GM23338 (cell line): ENCODE measurements around the gene THSD7A. TPM values are rescaled to one million over a fixed set of nuclear protein-coding genes. Genes with fewer than 3 reads are reported as not detected.

Experiments
- ATAC-seq: fragments of 200-7000 bp; cut with Tn5 transposase; 3 replicates; pipeline ENCODE4 v1.9.1; 2020
- DNase-seq: peaks from one replicate; pipeline ENCODE4 v3.0.0-alpha.2; 2015; ENCODE audit warnings: low spot score
- H2AFZ ChIP-seq: fragments of 200-600 bp; sonication (generic); 2 replicates; pipeline ENCODE4 v1.8.0; 2016; ENCODE audit warnings: antibody characterized with exemption, mild to moderate bottlenecking, moderate library complexity
- H3F3A ChIP-seq: fragments of 200-600 bp; sonication (generic); replicated peaks from 2 replicates; pipeline ENCODE4 v1.8.0; 2017; ENCODE audit warnings: antibody characterized with exemption, mixed run types, low read depth
- H3K27ac ChIP-seq: fragments of 200-600 bp; sonication (generic); 2 replicates; pipeline ENCODE4 v1.6.1; 2016; ENCODE audit warnings: low read depth
- H3K27me3 ChIP-seq: fragments of 200-600 bp; sonication (generic); 2 replicates; pipeline ENCODE4 v1.8.0; 2016; ENCODE audit warnings: mild to moderate bottlenecking, mixed run types, moderate library complexity; ENCODE audit not compliant: insufficient read depth
- H3K36me3 ChIP-seq: fragments of 200-600 bp; sonication (generic); 2 replicates; pipeline ENCODE4 v1.8.0; 2016; ENCODE audit warnings: mild to moderate bottlenecking; ENCODE audit not compliant: insufficient read depth
- H3K4me1 ChIP-seq: fragments of 200-600 bp; sonication (generic); 2 replicates; pipeline ENCODE4 v1.8.0; 2016; ENCODE audit warnings: mild to moderate bottlenecking, moderate library complexity; ENCODE audit not compliant: insufficient read depth
- H3K4me2 ChIP-seq: fragments of 200-600 bp; sonication (generic); 2 replicates; pipeline ENCODE4 v1.7.1; 2017; ENCODE audit warnings: mixed run types
- H3K4me3 ChIP-seq: fragments of 200-600 bp; sonication (generic); 2 replicates; pipeline ENCODE4 v1.6.1; 2016; ENCODE audit warnings: mixed run types
- H3K79me2 ChIP-seq: fragments of 200-600 bp; sonication (generic); replicated peaks from 2 replicates; pipeline ENCODE4 v1.8.0; 2017; ENCODE audit warnings: mild to moderate bottlenecking; ENCODE audit not compliant: insufficient read depth
- H3K9me2 ChIP-seq: fragments of 200-600 bp; sonication (generic); 2 replicates; pipeline ENCODE4 v1.8.0; 2017; ENCODE audit not compliant: insufficient read depth
- H4K20me1 ChIP-seq: fragments of 200-600 bp; sonication (generic); replicated peaks from 2 replicates; pipeline ENCODE4 v1.8.0; 2017; ENCODE audit warnings: mild to moderate bottlenecking; ENCODE audit not compliant: insufficient read depth
- H3K27ac Mint-ChIP-seq: 2 replicates; pipeline ENCODE4 v1.8.0; 2020; ENCODE audit warnings: inconsistent platforms, mild to moderate bottlenecking, moderate library complexity, mixed read lengths
- H3K27me3 Mint-ChIP-seq: 3 replicates; pipeline ENCODE4 v1.8.0; 2022; ENCODE audit warnings: low read depth, mild to moderate bottlenecking, moderate library complexity, mixed read lengths, inconsistent platforms; ENCODE audit not compliant: insufficient read depth, poor library complexity
- H3K36me3 Mint-ChIP-seq: 3 replicates; pipeline ENCODE4 v1.8.0; 2021; ENCODE audit warnings: low read depth, mild to moderate bottlenecking, inconsistent platforms, moderate library complexity, mixed read lengths
- H3K4me1 Mint-ChIP-seq: 3 replicates; pipeline ENCODE4 v1.8.0; 2020; ENCODE audit warnings: mild to moderate bottlenecking, inconsistent platforms, mixed read lengths
- H3K4me3 Mint-ChIP-seq: 3 replicates; pipeline ENCODE4 v1.8.0; 2021; ENCODE audit warnings: moderate library complexity, mild to moderate bottlenecking, inconsistent platforms, mixed read lengths
- H3K9me3 Mint-ChIP-seq: 3 replicates; pipeline ENCODE4 v1.8.0; 2020; ENCODE audit warnings: moderate library complexity, mild to moderate bottlenecking, inconsistent platforms, mixed read lengths
- CREB1 ChIP-seq: fragments of 250-450 bp; sonication (Bioruptor Pico); IDR thresholded peaks from 2 replicates; pipeline ENCODE4 v1.5.0; 2020; ENCODE audit warnings: low read depth, mild to moderate bottlenecking, moderate library complexity
- CTCF ChIP-seq, 2 experiments: fragments of 200-600 bp in 1 of 2; sonication (generic) in 1 of 2; conservative IDR thresholded peaks; 2 replicates each; pipeline versions ENCODE4 v1.5.1 to v1.6.1; 2016 to 2017; ENCODE audit warnings: antibody characterized with exemption in 2 of 2, low read depth in 2 of 2, mild to moderate bottlenecking in 2 of 2, moderate library complexity in 1 of 2
- EZH2 ChIP-seq: fragments of 200-600 bp; sonication (generic); IDR thresholded peaks from one replicate; pipeline ENCODE4 v1.8.0; 2017; ENCODE audit warnings: antibody characterized with exemption, mild to moderate bottlenecking, low read depth; ENCODE audit not compliant: unreplicated experiment
- EZH2phosphoT487 ChIP-seq: fragments of 200-600 bp; sonication (generic); IDR thresholded peaks from one replicate; pipeline ENCODE4 v1.8.1; 2018; ENCODE audit warnings: antibody characterized with exemption; ENCODE audit not compliant: unreplicated experiment
- JUNB ChIP-seq: IDR thresholded peaks from one replicate; pipeline ENCODE4 v1.6.1; 2016; ENCODE audit warnings: antibody characterized with exemption; ENCODE audit not compliant: unreplicated experiment
- NANOG ChIP-seq: IDR thresholded peaks from 2 replicates; pipeline ENCODE4 v1.6.1; 2016; ENCODE audit warnings: antibody characterized with exemption, borderline replicate concordance
- POLR2AphosphoS5 ChIP-seq: IDR thresholded peaks from 2 replicates; pipeline ENCODE4 v1.6.1; 2016; ENCODE audit warnings: antibody characterized with exemption, low read depth
- STAT1 ChIP-seq: IDR thresholded peaks from one replicate; pipeline ENCODE4 v1.6.1; 2016; ENCODE audit warnings: antibody characterized with exemption; ENCODE audit not compliant: unreplicated experiment
- ZNF114 ChIP-seq: fragments of 250-450 bp; sonication (Bioruptor Pico); IDR thresholded peaks from 2 replicates; pipeline ENCODE4 v1.5.0; 2020; ENCODE audit warnings: mild to moderate bottlenecking, moderate library complexity
- ZNF331 ChIP-seq: fragments of 250-450 bp; sonication (Bioruptor Pico); IDR thresholded peaks from 2 replicates; pipeline ENCODE4 v1.5.0; 2020; ENCODE audit warnings: low read depth, mild to moderate bottlenecking, moderate library complexity
- polyA plus RNA-seq: library from polyadenylated mRNA; unstranded; fragments of >200 nt; fragmentation: Nextera tagmentation; extraction: Ambion mirVana; gene quantifications from 2 replicates; pipeline ENCODE4 v1.2.1, GENCODE V29; 2016
- total RNA-seq: library from RNA; depleted of rRNA; stranded (reverse); fragments of >200 nt; shearing (Covaris generic); gene quantifications from 2 replicates; pipeline ENCODE4 v1.2.3, GENCODE V29; 2014
- TF ChIP-seq, protein P1 (sequence below): IDR thresholded peaks from one replicate; pipeline ENCODE4 v1.6.1; 2018; ENCODE audit warnings: antibody characterized with exemption; ENCODE audit not compliant: unreplicated experiment
- TF ChIP-seq, protein P2 (sequence below): fragments of 250-450 bp; sonication (Bioruptor Pico); IDR thresholded peaks from 2 replicates; pipeline ENCODE4 v1.5.0; 2020; ENCODE audit warnings: mild to moderate bottlenecking, moderate library complexity
- TF ChIP-seq, protein P3 (sequence below): IDR thresholded peaks from 2 replicates; pipeline ENCODE4 v1.6.1; 2016; ENCODE audit warnings: antibody characterized with exemption

Gene THSD7A
- total and polyA plus RNA-seq, 2 experiments from 2014 or later: 1.3 to 2.1 TPM

GRCh38 chr7:11491811-11492210 is 340.2 kb downstream of the THSD7A start:
- no peak overlapping the region for H3K4me3 Mint-ChIP-seq
- Histone ChIP-seq H3K4me2 (no peak overlapping the region), H3K4me3 (no peak overlapping the region), H3K36me3 (no peaks in the 10 kb centered on the region), H3K79me2 (no peaks in the 10 kb centered on the region), H3K4me1 (peaks cover 24% of the 10 kb centered on the region), H3K9me2 (no peaks in the 10 kb centered on the region), H3K27me3 (peaks cover 13% of the 10 kb centered on the region; the same call in 1 of the 2 replicates), H4K20me1 (no peaks in the 10 kb centered on the region), H2AFZ (no peak overlapping the region), H3K27ac (no peak overlapping the region), H3F3A (no peaks in the 10 kb centered on the region)
- no peak for TF ChIP-seq CTCF (conservative IDR thresholded peaks at IDR 0.05; ENCODE audit: low read depth in 2 of 2)
- TF ChIP-seq STAT1: no peak
- TF ChIP-seq ZNF331 (CRISPR knock-in tag): no peak
- no peak for TF ChIP-seq EZH2
- no peak for TF ChIP-seq ZNF114 (CRISPR knock-in tag)
- TF ChIP-seq, protein P1, sequence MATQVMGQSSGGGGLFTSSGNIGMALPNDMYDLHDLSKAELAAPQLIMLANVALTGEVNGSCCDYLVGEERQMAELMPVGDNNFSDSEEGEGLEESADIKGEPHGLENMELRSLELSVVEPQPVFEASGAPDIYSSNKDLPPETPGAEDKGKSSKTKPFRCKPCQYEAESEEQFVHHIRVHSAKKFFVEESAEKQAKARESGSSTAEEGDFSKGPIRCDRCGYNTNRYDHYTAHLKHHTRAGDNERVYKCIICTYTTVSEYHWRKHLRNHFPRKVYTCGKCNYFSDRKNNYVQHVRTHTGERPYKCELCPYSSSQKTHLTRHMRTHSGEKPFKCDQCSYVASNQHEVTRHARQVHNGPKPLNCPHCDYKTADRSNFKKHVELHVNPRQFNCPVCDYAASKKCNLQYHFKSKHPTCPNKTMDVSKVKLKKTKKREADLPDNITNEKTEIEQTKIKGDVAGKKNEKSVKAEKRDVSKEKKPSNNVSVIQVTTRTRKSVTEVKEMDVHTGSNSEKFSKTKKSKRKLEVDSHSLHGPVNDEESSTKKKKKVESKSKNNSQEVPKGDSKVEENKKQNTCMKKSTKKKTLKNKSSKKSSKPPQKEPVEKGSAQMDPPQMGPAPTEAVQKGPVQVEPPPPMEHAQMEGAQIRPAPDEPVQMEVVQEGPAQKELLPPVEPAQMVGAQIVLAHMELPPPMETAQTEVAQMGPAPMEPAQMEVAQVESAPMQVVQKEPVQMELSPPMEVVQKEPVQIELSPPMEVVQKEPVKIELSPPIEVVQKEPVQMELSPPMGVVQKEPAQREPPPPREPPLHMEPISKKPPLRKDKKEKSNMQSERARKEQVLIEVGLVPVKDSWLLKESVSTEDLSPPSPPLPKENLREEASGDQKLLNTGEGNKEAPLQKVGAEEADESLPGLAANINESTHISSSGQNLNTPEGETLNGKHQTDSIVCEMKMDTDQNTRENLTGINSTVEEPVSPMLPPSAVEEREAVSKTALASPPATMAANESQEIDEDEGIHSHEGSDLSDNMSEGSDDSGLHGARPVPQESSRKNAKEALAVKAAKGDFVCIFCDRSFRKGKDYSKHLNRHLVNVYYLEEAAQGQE: no peak
- no peak for TF ChIP-seq NANOG
- no peak for TF ChIP-seq POLR2AphosphoS5
- no peak for TF ChIP-seq JUNB
- TF ChIP-seq, protein P2, sequence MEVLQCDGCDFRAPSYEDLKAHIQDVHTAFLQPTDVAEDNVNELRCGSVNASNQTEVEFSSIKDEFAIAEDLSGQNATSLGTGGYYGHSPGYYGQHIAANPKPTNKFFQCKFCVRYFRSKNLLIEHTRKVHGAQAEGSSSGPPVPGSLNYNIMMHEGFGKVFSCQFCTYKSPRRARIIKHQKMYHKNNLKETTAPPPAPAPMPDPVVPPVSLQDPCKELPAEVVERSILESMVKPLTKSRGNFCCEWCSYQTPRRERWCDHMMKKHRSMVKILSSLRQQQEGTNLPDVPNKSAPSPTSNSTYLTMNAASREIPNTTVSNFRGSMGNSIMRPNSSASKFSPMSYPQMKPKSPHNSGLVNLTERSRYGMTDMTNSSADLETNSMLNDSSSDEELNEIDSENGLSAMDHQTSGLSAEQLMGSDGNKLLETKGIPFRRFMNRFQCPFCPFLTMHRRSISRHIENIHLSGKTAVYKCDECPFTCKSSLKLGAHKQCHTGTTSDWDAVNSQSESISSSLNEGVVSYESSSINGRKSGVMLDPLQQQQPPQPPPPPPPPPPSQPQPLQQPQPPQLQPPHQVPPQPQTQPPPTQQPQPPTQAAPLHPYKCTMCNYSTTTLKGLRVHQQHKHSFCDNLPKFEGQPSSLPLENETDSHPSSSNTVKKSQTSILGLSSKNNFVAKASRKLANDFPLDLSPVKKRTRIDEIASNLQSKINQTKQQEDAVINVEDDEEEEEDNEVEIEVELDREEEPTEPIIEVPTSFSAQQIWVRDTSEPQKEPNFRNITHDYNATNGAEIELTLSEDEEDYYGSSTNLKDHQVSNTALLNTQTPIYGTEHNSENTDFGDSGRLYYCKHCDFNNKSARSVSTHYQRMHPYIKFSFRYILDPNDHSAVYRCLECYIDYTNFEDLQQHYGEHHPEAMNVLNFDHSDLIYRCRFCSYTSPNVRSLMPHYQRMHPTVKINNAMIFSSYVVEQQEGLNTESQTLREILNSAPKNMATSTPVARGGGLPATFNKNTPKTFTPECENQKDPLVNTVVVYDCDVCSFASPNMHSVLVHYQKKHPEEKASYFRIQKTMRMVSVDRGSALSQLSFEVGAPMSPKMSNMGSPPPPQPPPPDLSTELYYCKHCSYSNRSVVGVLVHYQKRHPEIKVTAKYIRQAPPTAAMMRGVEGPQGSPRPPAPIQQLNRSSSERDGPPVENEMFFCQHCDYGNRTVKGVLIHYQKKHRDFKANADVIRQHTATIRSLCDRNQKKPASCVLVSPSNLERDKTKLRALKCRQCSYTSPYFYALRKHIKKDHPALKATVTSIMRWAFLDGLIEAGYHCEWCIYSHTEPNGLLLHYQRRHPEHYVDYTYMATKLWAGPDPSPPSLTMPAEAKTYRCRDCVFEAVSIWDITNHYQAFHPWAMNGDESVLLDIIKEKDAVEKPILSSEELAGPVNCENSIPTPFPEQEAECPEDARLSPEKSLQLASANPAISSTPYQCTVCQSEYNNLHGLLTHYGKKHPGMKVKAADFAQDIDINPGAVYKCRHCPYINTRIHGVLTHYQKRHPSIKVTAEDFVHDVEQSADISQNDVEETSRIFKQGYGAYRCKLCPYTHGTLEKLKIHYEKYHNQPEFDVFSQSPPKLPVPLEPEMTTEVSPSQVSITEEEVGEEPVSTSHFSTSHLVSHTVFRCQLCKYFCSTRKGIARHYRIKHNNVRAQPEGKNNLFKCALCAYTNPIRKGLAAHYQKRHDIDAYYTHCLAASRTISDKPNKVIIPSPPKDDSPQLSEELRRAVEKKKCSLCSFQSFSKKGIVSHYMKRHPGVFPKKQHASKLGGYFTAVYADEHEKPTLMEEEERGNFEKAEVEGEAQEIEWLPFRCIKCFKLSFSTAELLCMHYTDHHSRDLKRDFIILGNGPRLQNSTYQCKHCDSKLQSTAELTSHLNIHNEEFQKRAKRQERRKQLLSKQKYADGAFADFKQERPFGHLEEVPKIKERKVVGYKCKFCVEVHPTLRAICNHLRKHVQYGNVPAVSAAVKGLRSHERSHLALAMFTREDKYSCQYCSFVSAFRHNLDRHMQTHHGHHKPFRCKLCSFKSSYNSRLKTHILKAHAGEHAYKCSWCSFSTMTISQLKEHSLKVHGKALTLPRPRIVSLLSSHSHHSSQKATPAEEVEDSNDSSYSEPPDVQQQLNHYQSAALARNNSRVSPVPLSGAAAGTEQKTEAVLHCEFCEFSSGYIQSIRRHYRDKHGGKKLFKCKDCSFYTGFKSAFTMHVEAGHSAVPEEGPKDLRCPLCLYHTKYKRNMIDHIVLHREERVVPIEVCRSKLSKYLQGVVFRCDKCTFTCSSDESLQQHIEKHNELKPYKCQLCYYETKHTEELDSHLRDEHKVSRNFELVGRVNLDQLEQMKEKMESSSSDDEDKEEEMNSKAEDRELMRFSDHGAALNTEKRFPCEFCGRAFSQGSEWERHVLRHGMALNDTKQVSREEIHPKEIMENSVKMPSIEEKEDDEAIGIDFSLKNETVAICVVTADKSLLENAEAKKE (CRISPR knock-in tag): no peak
- TF ChIP-seq EZH2phosphoT487: no peak
- no peak for TF ChIP-seq CREB1 (CRISPR knock-in tag)
- TF ChIP-seq, protein P3, sequence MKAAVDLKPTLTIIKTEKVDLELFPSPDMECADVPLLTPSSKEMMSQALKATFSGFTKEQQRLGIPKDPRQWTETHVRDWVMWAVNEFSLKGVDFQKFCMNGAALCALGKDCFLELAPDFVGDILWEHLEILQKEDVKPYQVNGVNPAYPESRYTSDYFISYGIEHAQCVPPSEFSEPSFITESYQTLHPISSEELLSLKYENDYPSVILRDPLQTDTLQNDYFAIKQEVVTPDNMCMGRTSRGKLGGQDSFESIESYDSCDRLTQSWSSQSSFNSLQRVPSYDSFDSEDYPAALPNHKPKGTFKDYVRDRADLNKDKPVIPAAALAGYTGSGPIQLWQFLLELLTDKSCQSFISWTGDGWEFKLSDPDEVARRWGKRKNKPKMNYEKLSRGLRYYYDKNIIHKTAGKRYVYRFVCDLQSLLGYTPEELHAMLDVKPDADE: no peak
- peaks cover 10% of the 10 kb centered on the region for H3K9me3 Mint-ChIP-seq
- H3K4me1 Mint-ChIP-seq: peaks cover 33% of the 10 kb centered on the region
- no peak for DNase-seq
- peaks cover 5% of the 10 kb centered on the region for H3K27me3 Mint-ChIP-seq
- ATAC-seq: no peak
- peaks cover 14% of the 10 kb centered on the region; the same call in 2 of the 3 replicates for H3K36me3 Mint-ChIP-seq
- H3K27ac Mint-ChIP-seq: no peak overlapping the region
